Lung (tissue), 12 donors: Measurements from ENCODE around the gene OPN1SW. TPM values are rescaled to one million over a fixed set of nuclear protein-coding genes. Genes with fewer than 3 reads are reported as not detected.

Experiments used
- ATAC-seq: fragments of 200-7000 bp; cut with Tn5 transposase; one replicate; pipeline ENCODE4 v1.9.1; 2020; ENCODE audit warnings: moderate number of reproducible peaks; ENCODE audit not compliant: insufficient read depth, low FRiP score
- DNase-seq, 3 donors: peaks; one replicate each; pipeline ENCODE4 v3.0.0-alpha.2; 2013 to 2017
- H3K27ac ChIP-seq, 2 donors: one replicate each; pipeline ENCODE4 v1.5.1; 2013; ENCODE audit warnings: mild to moderate bottlenecking in 2 of 2, moderate library complexity in 2 of 2, control low read depth in 1 of 2, inconsistent platforms in 1 of 2, low read depth in 1 of 2, low read length in 1 of 2
- H3K27me3 ChIP-seq, 3 donors: one replicate each; pipeline ENCODE4 v1.5.1; 2013; ENCODE audit warnings: low read length in 2 of 3; ENCODE audit not compliant: control insufficient read depth in 3 of 3, insufficient read depth in 3 of 3
- H3K36me3 ChIP-seq, 4 donors: one replicate each; pipeline ENCODE4 v1.5.1; 2013; ENCODE audit warnings: low read length in 4 of 4, mild to moderate bottlenecking in 1 of 4, moderate library complexity in 1 of 4; ENCODE audit not compliant: control insufficient read depth in 4 of 4, insufficient read depth in 4 of 4
- H3K4me1 ChIP-seq, 5 donors: one replicate each; pipeline ENCODE4 v1.5.1; 2013; ENCODE audit warnings: low read length in 5 of 5, mild to moderate bottlenecking in 2 of 5, moderate library complexity in 1 of 5; ENCODE audit not compliant: control insufficient read depth in 5 of 5, insufficient read depth in 5 of 5
- H3K4me3 ChIP-seq: one replicate; pipeline ENCODE4 v1.5.1; 2013; ENCODE audit warnings: mild to moderate bottlenecking, control low read depth, moderate library complexity
- H3K9ac ChIP-seq, 2 donors: one replicate each; pipeline ENCODE4 v1.5.1; 2013; ENCODE audit warnings: low read length in 2 of 2, control low read depth in 1 of 2; ENCODE audit not compliant: insufficient read depth in 1 of 2
- H3K9me3 ChIP-seq, 4 donors: one replicate each; pipeline ENCODE4 v1.5.1; 2013; ENCODE audit warnings: low read length in 3 of 4, mild to moderate bottlenecking in 1 of 4, moderate library complexity in 1 of 4; ENCODE audit not compliant: control insufficient read depth in 4 of 4, insufficient read depth in 3 of 4
- WGBS, 2 donors: extraction: QIAGEN DNeasy Blood & Tissue Kit; methylation state at CpG; one replicate each; pipeline ENCODE4 v1.1.7; 2013; 5-methylcytosine and 5-hydroxymethylcytosine counted together
- polyA plus RNA-seq, 2 donors: library from polyadenylated mRNA; stranded (reverse); fragments of 200-250 nt; gene quantifications; one replicate each; pipeline ENCODE4 v1.2.1, GENCODE V29; 2013
- total RNA-seq, 2 donors: library from RNA; depleted of rRNA in 1 of 2; stranded (reverse); fragments of >200 nt in 1 of 2; gene quantifications; one replicate each; pipeline ENCODE4 v1.2.1, GENCODE V29; 2014 to 2021
- TF ChIP-seq, protein P1 (sequence below): IDR thresholded peaks from 2 replicates; pipeline ENCODE4 v1.5.1; 2012; ENCODE audit warnings: mild to moderate bottlenecking; ENCODE audit errors: control extremely low read depth, extremely low read depth
- donor health status: control.
- donor health status: control.
- donor health status: Bipolar disorder and iron deficiency.
- donor health status: healthy.
- donor health status: DM: yes; HTN: yes; CAD: no.

Gene OPN1SW
- total and polyA plus RNA-seq, 4 donors, result not detected

DNA sequence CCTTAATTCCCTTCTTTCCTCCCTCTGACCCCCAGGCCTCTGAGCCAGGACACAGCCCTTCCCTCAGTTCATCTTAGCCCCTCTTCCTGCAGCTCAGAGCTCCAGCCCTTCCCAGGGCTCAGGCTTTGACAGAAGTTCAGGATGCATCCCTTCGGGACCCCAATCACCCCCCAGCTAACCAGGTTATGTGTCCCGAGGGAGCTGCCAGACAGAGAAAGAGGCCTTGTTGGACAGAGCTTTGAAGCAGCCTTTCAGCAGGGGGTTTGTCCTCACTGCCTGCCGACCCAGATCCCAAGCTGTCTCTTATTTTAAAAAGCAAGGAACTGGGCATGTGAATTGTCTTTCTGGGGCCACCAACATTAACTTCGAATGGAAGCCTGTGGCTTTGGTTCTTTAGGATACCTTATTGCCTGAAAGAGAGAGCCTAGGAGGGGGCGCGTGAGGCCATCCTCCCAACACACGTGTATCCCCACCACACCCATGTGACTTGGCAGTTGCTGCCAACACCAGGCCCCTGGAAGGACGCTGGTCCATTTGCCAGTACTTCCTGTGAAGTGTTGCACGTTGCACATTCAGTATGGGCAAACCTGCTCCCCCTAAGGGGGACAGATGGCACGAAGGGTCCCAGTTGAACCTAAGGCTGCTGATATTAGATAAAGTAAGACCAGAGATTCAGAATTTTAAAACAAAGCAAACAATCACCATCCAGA, 17.0 kb upstream of the OPN1SW start:
- Histone ChIP-seq H3K9ac (no peak overlapping the region), H3K9me3 (no peaks in the 10 kb centered on the region), H3K4me1 (peaks cover 0 to 12% (median 5%) of the 10 kb centered on the region in 5 donors), H3K4me3 (no peak overlapping the region), H3K36me3 (no peaks in the 10 kb centered on the region), H3K27ac (no peak overlapping the region), H3K27me3 (no peaks in the 10 kb centered on the region)
- ATAC-seq, result no peak
- DNase-seq, result no peak
- TF ChIP-seq, protein P1, sequence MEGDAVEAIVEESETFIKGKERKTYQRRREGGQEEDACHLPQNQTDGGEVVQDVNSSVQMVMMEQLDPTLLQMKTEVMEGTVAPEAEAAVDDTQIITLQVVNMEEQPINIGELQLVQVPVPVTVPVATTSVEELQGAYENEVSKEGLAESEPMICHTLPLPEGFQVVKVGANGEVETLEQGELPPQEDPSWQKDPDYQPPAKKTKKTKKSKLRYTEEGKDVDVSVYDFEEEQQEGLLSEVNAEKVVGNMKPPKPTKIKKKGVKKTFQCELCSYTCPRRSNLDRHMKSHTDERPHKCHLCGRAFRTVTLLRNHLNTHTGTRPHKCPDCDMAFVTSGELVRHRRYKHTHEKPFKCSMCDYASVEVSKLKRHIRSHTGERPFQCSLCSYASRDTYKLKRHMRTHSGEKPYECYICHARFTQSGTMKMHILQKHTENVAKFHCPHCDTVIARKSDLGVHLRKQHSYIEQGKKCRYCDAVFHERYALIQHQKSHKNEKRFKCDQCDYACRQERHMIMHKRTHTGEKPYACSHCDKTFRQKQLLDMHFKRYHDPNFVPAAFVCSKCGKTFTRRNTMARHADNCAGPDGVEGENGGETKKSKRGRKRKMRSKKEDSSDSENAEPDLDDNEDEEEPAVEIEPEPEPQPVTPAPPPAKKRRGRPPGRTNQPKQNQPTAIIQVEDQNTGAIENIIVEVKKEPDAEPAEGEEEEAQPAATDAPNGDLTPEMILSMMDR, result no peak
- WGBS, 2 donors, result 49 to 56% methylated on average over 10 of the region's 10 CpGs

- H3K9ac ChIP-seq, result no peak overlapping the region
- WGBS, 2 donors, result 30 to 44% methylated on average over 8 to 9 of the region's 9 CpGs
- no peaks in the 10 kb centered on the region for H3K36me3 ChIP-seq
- no peaks in the 10 kb centered on the region for H3K27me3 ChIP-seq
- TF ChIP-seq, protein P1, result no peak
- H3K27ac ChIP-seq, result no peak overlapping the region
- H3K4me1 ChIP-seq, result peaks cover 0 to 12% (median 5%) of the 10 kb centered on the region in 5 donors
- no peaks in the 10 kb centered on the region for H3K9me3 ChIP-seq
- no peak overlapping the region for H3K4me3 ChIP-seq
- ATAC-seq, result no peak
- peak in 1 of 3 donors; percentile 12 for DNase-seq
Measured at GRCh38 chr7:128791972-128792327, 16.4 kb upstream of the OPN1SW start.

DNA sequence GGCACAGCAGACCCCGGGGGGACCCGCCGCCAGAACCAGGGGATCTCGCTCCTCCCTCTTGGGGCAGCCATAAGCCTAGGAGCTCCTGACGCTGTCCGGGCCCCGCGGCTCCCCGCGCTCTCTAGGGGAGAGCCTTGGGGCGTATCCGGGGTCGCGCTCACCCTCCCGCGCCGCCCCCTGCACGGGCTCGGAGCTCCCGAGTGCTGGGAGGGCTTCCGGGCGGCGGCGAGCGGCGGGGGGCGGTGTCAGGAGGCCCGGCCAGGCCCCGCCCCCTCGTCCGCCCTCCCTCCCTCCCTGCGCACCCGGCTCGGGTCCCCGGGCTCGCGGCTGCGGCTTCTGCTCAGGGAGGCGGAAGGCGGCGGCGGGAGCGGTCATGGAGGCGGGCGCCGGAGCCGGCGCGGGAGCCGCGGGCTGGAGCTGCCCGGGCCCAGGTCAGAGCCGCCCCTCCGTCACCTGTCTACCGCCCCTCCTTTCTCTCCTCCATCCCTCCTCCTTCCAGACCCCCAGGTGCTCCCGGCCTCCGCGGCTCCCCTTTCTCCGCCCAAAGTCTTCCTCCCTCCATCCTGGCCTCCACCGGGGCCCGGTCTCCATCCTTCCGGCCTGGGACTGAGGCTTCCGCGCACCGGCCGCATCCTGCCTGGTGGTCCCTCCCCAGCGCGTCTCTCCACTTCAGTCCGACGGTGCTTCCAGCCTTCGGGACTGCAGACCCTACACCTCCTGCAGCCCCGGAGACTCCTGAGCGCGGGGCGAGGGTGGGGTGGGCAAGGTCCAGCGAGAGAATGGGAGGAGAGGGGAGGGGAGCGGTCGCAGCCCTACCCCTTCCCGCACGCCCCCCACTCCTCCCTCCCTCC, 15.8 kb upstream of the OPN1SW start, which contains the start of gene CCDC136:
Gene CCDC136, plus strand, starts transcription at position 848 of the 851 bp plus-strand sequence. CDS start 444 bp downstream, outside the sequence.
- TF ChIP-seq, protein P1, result no peak
- no peak within 1 kb of the TSS for H3K9ac ChIP-seq
- H3K27ac ChIP-seq, result no peak within 1 kb of the TSS
- 1% methylated on average over 60 to 80 of the region's 80 CpGs for WGBS, 2 donors
- H3K27me3 ChIP-seq, result no peaks in the 10 kb centered on the region
- ATAC-seq, result peak; percentile 86
- DNase-seq, result peak; percentile 59 to 72 (median 68)
- H3K4me3 ChIP-seq, result peak within 1 kb of the TSS; percentile 79
- H3K9me3 ChIP-seq, result no peaks in the 10 kb centered on the region
- H3K4me1 ChIP-seq, result peaks cover 0 to 12% (median 5%) of the 10 kb centered on the region in 5 donors
- H3K36me3 ChIP-seq, result no peaks in the 10 kb centered on the region
